HG02642 (cell line): ENCODE results near the gene ZNF69.
"Not testable (repeated sequence)": the region's sequence is repeated elsewhere in the genome, so short reads cannot be mapped to it uniquely, and the experiment has no call there.

Source experiments
- ATAC-seq: cut with Tn5 transposase; IDR thresholded peaks from one replicate; pipeline ENCODE4 v1.9.1; 2021; ENCODE audit warnings: mild to moderate bottlenecking; ENCODE audit not compliant: unreplicated experiment, poor library complexity

ZNF69 gene

DNA sequence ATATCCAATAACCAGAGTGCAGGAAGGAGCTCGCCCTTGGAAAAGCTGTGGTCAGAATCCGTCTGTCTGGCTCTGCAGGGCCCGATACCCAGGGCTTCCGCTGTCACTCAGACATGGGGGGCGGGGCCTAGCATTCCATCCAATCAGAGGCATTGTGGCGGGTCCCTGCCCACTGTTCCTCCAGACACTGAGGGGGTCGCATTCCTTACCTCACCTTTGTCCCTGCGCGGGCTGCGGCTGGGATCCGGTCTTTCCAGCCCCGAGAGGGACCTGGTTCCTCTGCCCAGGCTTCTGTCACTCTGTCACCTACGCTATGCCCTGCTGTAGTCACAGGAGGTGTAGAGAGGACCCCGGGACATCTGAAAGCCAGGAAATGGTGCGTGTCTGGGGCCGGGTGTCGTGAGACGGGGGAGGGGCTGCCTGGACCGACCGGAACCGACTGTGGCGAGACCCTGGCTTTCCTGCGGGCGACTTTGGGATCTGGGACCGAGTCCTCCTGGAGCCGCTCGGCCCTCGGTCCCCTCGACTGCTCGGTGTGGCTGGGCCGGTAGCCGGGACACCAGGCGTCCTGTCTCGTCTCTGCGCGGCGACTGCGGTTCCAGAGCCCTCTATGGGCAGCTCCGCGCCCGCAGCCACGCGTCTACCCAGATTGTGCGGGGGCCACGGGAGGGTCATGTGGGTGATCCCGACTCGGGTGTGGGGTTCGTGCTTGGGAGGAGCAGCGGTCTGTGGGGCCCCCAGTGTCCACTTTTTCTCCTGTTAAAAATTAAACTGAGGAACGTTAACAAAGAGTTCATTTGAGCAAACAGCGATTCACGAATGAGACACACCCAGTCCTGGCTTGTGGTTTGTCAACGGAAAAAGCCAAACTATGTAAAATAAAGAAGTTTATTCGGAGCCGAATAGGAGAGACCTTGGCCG is at the start of gene ZNF69:
Gene ZNF69, plus strand, starts transcription at position 172 of the 921 bp plus-strand sequence. Its CDS starts 142 bp downstream, at position 314.
- peak; percentile 85 for ATAC-seq

DNA sequence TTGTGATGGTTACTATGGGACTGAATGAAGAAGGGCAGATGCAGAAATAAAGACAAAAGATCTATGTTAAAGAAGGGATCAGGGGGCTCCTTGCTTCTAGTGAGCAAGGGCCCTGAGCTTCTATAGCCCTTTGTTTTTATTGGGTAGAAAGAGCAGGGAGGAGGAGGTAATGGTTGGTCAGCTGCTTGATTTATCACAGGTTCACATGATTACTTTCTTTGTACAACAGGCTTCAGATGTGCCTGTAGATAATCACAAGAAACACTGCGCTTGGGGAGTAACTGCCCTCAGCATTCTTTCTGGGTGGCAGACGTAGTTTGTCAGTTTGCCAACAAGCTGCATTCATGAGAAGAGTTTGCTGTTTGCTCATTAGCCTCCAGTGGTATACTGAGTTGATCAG is 43.9 kb upstream of the ZNF69 start:
- no peak for ATAC-seq

DNA sequence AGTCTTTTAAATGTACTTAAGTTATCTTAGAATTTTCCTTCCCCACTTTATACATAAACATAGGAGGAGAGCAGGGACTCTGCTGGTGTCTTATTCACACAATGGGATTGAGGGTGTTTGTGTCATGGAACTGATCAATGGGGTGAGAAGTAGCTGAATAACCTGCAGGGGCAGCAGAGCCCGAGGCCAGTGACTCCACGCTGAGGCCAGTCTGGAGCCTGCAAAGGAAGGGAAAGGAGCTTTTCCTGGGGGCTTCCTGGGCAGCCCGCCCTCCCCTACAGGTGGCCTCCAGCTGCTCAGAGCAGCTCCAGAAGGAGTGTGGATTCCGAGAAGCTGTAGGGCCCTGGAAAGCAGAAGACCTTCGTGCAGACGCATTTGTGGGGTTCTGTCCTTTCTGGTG is 40.0 kb upstream of the ZNF69 start:
- not testable (repeated sequence) for ATAC-seq

DNA sequence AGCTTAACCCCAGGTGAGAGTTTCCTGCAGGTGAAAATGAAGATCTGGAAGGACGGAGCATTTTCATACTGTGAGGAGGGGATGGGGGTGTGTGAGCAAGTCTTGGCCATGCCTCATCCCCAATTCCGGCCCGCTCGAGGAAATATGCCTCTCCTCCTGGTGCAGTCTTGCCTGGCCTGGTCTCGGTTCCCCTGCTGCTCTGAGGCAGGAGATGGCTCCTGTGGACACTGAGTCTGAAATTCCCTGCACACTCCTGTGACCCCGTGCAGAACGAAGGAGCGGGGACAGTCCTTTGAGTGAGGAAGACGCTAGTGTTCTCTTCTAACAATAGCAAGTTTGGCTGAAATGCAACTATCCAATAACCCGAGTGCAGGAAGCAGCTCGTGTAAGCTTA is 39.4 kb upstream of the ZNF69 start:
- no peak for ATAC-seq

DNA sequence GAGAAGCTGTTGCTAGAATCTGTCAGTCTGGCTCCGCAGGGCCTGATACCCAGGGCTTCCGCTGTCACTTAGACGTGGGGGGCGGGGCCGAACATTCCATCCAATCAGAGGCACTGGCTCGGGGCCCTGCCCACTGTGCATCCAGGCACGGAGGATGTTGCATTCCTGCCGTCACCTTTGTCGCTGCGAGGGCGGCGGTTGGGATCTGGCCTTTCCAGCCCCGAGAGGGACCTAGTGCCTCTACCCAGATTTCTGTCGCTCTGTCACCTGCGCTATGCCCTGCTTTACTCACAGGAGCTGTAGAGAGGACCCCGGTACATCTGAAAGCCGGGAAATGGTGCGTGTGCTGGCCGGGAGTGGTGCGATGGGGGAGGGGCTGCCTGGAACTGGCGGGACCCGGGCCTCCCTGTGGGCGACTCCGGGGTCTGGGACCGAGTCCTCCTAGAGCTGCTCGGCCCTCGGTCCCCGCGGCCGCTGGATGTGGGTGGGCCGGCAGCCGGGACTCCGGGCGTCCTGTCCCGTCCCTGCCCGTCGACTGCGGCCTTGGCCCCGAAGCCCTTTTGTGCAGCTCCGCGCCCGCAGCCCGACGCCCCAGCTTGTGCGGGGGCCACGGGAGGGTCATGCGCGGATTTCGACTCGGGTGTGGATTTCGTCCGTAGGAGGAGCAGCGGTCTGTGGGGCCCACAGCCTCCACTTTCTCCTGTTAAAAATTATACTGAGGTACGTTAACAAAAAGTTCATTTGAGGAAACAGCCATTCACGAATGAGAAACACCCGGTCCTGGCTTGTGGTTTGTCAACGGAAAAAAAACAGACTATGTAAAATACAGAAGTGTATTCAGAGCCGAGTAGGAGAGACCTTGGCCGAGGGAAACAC is 38.8 kb upstream of the ZNF69 start, which contains the start of gene ZNF439:
Gene ZNF439, plus strand, starts transcription at position 133 of the 876 bp plus-strand sequence. Its CDS starts 142 bp downstream, at position 275.
- ATAC-seq: peak; percentile 96

DNA sequence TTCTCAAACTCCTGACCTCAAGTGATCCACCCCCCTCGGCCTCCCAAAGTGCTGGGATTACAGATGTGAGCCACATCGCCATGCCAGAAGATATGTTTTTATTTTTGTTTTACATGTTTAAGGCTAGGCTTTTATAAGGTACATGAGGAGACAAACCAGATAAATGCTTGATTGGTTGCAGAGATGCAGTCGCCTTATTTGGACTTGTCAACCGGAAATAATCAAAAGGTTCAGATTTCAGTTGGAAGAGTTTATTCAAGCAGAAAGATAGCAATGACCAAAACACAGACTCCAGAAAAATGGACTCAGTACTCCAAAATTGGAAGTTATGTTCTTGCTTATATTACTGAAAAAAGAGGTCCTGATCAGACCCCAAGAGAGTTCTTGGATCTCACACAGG is 37.3 kb upstream of the ZNF69 start:
- not testable (repeated sequence) for ATAC-seq

DNA sequence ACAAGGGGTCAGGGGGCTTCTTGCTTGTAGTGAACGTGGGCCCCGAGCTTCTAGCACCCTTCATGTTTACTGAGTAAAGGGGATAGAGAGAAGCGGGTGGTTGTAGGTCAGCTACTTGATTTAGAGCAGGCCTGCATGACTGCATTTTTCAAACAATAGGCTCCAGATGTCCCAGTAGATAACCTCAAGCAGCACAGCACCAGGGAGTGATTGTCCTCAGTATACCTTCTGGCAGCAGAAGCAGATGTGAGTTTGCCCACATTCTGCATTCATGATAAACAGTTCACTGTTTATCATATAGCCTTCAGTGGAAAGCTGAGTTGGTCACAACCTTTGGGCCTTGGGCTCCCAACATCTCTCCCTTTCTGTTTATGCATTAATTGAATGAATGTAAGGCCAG is 34.2 kb upstream of the ZNF69 start:
- ATAC-seq: no peak

DNA sequence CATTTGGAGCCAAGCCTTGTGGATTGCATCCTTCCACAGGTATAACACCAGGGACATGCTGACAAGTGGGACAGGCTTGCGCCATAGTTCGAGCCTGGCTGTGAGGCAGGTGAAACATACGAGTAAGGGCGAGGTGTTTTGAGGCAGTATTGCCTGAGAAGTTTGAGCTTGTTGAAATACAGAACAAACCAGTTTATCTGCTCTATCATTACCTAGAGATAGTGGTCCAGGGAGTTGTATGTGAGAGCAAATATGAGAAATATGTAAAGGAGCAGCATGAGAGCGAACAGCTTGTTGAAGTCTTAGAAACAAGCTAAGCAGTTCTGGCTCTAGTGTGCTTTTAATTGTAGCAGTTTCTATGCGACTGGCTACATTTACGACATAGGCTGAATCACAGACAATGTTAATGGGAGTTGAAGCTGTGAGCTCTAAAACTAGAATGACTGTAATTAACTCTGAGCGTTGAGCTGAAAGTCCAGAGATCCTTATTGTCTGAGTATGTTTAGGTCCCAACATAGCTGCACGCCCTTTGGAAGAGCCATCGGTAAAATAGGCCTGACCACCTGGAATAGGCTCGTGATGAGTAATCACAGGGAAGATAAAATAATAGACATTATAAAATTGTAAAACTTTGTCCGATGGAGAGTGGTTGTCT is 30.9 kb upstream of the ZNF69 start:
- ATAC-seq: no peak

DNA sequence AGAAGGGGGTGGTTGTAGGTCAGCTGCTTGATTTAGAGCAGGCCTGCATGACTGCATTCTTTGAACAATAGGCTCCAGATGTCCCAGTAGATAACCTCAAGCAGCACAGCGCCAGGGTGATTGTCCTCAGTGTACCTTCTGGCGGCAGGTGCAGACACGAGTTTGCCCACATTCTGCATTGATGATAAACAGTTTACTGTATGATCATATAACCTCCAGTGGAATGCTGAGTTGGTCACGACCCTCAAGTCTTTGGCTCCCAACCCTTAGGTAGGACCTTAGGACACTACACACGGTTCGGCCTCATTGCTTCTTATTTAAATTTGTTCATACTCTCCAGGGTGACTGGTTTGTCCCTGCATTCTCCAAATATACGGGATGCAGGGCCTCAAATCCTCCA is 26.9 kb upstream of the ZNF69 start:
- ATAC-seq: no peak

DNA sequence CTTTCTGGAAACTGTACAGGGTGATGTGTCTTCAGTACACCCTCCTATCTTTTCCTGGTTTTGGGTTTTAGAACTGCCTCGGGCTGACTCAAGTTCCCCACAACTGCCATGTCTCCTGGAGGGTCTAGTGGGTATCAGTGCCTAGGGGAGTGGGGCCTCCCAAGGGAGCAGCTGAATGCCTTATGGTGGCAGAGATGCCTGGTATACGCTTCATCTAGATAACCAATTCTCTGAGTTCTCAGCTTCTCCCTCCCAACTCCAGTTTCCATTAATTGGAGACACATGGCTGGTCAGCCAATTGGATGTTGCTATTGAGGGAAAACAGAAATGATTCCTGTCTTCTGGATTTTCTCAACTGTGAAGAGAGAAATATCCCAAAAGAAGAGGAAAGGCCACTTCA is 26.3 kb upstream of the ZNF69 start:
- no peak for ATAC-seq

DNA sequence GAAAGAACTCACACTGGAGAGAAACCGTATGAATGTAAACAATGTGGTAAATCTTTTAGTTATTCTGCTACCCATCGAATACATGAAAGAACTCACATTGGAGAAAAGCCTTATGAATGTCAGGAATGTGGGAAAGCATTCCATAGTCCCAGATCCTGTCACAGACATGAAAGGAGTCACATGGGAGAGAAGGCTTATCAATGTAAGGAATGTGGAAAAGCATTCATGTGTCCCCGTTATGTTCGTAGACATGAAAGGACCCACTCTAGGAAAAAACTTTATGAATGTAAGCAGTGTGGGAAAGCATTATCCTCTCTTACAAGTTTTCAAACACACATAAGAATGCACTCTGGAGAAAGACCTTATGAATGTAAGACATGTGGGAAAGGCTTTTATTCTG is 19.8 kb upstream of the ZNF69 start:
- not testable (repeated sequence) for ATAC-seq

DNA sequence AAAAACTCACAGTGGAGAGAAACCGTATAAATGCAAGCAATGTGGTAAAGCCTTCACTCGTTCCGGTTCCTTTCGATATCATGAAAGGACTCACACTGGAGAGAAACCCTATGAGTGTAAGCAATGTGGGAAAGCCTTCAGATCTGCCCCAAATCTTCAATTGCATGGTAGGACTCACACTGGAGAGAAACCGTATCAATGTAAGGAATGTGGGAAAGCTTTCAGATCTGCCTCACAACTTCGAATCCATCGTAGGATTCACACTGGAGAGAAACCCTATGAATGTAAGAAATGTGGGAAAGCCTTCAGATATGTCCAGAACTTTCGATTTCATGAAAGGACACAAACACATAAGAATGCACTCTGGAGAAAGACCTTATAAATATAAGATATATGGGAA is 19.4 kb upstream of the ZNF69 start:
- no peak for ATAC-seq

DNA sequence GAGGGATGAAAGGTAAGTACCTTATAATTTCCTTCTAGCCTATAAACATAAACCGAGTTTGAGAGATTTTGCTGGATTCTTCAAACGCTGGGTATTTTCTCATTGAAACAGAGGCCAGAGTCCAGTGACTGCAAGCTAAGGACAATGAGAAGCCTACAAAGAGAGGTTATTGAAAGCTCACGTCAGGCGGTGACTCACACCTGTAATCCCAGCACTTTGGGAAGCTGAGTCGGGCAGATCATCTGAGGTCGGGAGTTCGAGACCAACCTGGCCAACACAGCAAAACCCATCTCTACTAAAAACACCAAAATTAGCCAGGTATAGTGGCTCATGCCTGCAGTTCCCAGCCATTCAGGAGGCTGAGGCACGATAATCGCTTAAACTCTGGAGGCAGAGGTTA is 15.0 kb upstream of the ZNF69 start:
- ATAC-seq: no peak

DNA sequence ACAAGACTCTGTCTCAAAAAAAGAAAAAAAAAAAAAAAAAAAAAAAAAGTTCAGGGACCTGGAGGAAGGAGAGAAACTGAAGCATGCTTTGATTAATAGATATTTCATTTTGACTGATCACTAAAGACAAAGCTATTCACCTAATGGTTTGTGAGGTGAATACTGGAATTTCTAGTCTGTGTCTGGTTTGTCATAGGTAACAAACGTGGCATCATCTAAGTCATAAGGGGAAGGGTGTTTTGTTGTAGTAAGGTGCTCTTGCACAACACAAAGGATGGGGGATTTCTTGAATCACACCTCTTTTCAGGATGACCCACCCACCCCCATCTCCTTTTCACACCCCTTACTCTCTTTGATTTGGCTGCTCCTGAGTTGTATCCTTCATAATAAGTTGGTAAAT is 13.8 kb upstream of the ZNF69 start:
- ATAC-seq: no peak

DNA sequence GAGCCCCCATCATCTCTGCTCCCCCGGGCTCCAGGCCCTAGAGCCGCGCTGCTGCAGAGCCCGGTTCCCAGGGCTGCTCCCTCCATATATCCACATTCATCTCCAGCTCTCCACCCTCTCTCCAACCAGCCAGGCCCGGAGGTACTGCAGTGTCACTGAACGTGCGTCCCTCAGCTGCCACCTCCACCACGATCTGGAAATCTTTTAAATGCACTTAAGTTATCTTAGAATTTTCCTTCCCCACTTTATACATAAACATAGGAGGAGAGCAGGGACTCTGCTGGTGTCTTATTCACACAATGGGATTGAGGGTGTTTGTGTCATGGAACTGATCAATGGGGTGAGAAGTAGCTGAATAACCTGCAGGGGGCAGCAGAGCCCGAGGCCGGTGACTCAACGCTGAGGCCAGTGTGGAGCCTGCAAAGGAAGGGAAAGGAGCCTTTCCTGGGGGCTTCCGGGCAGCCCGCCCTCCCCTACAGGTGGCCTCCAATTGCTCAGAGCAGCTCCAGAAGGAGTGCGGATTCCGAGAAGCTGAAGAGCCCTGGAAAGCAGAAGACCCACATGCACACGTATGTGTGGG is 7.8 kb upstream of the ZNF69 start:
- not testable (repeated sequence) for ATAC-seq

DNA sequence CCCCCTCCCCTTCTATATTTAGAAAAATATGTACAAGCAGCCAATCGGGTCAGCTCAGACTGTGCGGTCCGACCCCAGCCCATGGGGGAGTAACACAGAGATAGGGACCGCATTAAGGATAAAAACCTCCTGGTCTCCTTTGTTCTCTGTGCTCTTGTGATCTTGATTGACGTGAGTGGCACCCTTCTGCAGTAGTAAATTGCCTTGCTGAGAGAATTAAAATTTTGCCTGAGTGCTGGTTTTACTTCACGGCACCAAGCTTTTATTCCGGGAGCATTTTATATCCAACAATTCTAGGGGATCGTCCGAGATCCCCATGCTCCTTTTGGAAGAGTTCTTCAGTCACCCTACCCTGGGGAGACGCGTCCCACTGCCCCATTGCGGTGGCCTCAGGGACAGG is 7.0 kb upstream of the ZNF69 start:
- no peak for ATAC-seq

DNA sequence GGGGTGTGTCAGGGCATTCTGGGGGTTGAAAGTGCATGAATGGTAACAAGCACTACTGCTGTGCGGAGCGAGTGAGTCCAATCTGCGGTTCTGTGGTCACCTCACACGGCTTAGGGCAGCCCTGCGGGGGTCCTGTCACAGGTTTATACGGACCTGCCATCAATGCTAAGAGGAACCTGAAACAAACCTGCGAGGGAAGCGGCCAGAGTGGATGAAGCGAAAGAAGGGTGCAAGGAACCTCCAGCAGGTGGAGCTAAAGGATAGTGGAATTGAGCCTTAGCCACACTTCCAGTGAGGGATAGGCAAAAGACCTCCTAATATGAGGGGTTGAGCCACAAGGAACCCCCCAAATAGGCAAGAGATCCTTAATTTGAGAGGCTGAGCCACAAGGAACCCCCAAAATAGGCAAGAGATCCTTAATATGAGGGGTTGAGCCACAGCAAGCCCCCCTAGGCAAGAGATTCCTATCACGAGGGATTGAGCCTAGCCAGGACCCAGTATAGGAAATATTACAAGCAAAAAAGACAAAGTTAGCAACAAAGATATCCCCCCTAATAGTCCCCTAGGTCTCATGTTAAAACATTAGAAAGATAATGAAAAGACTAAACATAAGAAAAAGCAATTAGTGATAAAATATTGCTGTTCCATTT is 6.3 kb upstream of the ZNF69 start:
- ATAC-seq: no peak

DNA sequence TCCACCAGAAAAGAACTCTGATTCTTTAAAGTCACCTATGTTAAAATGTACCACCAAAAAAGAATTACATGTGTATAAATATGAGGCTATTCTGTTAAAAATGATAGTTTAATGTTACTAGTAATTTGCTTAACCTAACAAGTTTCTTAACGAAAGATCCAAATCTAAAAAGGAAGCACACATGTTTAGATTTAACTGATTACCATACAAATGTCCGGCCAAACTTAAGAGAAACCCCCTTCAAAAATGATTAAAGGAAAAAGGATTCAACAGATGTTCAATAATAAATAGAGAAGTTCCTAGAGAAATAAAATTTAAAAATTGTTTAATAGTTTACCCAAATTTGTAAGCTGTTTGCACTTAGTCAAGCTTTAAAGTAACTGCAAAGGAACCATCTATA is 5.0 kb upstream of the ZNF69 start:
- no peak for ATAC-seq

DNA sequence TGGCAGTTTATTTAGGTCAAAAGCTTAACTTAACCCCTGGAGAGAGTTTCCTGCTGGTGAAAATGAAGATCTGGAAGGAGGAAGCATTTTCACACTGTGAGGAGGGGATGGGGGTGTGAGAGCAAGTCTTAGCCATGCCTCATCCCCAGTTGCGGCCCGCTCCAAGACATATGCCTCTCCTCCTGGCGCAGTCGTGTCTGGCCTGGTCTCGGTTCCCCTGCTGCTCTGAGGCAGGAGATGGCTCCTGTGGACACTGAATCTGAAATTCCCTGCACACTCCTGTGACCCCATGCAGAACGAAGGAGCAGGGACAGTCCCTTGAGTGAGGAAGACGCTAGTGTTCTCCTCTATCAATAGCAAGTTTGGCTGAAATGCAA is 360 bp upstream of the ZNF69 start:
- no peak for ATAC-seq

DNA sequence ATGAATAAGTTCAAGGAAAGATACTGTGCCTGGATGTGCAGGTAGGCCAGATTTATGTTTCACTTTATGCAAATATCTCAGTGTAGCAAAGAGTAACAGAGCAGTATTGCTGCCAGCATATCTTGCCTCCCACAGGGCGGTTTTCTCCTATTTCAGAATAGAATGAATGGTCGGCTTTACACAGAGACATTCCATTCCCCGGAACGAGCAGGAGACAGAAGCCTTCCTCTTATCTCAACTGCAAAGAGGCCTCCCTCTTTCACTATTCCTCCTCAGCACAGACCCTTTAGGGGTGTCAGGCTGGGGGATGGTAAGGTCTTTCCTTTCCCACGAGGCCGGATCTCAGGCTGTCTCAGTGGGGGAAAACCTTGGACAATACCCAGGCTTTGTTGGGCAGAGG is 2.3 kb downstream of the ZNF69 start:
- not testable (repeated sequence) for ATAC-seq
